ENCODE measurements around the gene GALNT5.

Gene GALNT5

GRCh38 chr2:157231476-157231875, 26.0 kb upstream of the GALNT5 start:
- Mint-ChIP-seq H3K4me1 (no peaks in the 10 kb centered on the region), H3K9me3 (no peaks in the 10 kb centered on the region), H3K27me3 (peaks cover 36% of the 10 kb centered on the region), H3K4me3 (no peak overlapping the region), H3K27ac (ENCODE audit: low read depth) (no peak overlapping the region), H3K36me3 (ENCODE audit: insufficient read depth) (no peaks in the 10 kb centered on the region)
- DNase-seq (ENCODE audit: low spot score in 2 of 2) (no peak), ATAC-seq (replicated peaks; ENCODE audit: extremely low read depth, poor library complexity, severe bottlenecking) (no peak)

- H3K27ac Mint-ChIP-seq (ENCODE audit: low read depth): no peak overlapping the region
- peaks cover 27% of the 10 kb centered on the region for H3K27me3 Mint-ChIP-seq
- no peak overlapping the region for H3K4me3 Mint-ChIP-seq
- ATAC-seq (replicated peaks; ENCODE audit: extremely low read depth, poor library complexity, severe bottlenecking) (no peak), DNase-seq (ENCODE audit: low spot score in 2 of 2) (no peak)
- H3K9me3 Mint-ChIP-seq: no peaks in the 10 kb centered on the region
- no peaks in the 10 kb centered on the region for H3K4me1 Mint-ChIP-seq
- no peaks in the 10 kb centered on the region for H3K36me3 Mint-ChIP-seq (ENCODE audit: insufficient read depth)
Observed at GRCh38 chr2:157233506-157233905, 24.0 kb upstream of the GALNT5 start.

GRCh38 chr2:157236404-157236803, 21.1 kb upstream of the GALNT5 start:
- DNase-seq (ENCODE audit: low spot score in 2 of 2) (no peak), ATAC-seq (replicated peaks; ENCODE audit: extremely low read depth, poor library complexity, severe bottlenecking) (no peak)
- Mint-ChIP-seq H3K4me1 (no peaks in the 10 kb centered on the region), H3K9me3 (no peaks in the 10 kb centered on the region), H3K27me3 (peaks cover 22% of the 10 kb centered on the region), H3K36me3 (ENCODE audit: insufficient read depth) (no peaks in the 10 kb centered on the region), H3K4me3 (no peak overlapping the region), H3K27ac (ENCODE audit: low read depth) (no peak overlapping the region)

DNA sequence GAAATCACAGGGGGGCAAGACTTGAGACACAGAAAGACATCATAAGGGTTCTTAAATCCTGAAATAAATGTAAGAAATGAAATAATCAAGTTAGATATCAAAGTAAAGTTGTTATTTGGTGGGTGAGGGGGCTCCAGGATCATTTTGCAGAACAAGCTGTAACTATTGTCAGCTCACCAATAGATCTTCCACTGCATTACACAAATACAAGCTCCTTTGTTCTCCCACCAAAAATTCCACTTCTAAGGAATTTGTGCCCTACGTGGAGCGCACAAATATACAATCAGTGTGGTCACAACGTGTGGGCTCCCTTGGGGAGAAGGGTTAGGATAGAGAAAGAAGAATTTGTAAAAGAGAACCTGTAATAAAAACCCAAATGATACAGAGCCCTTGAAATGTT, 19.2 kb upstream of the GALNT5 start:
- no peaks in the 10 kb centered on the region for H3K9me3 Mint-ChIP-seq
- peaks cover 5% of the 10 kb centered on the region for H3K27me3 Mint-ChIP-seq
- DNase-seq (ENCODE audit: low spot score in 2 of 2) (no peak), ATAC-seq (replicated peaks; ENCODE audit: extremely low read depth, poor library complexity, severe bottlenecking) (no peak)
- no peak overlapping the region for H3K27ac Mint-ChIP-seq (ENCODE audit: low read depth)
- H3K4me1 Mint-ChIP-seq: no peaks in the 10 kb centered on the region
- no peaks in the 10 kb centered on the region for H3K36me3 Mint-ChIP-seq (ENCODE audit: insufficient read depth)
- no peak overlapping the region for H3K4me3 Mint-ChIP-seq

GRCh38 chr2:157244691-157245090, 12.8 kb upstream of the GALNT5 start:
- DNase-seq (ENCODE audit: low spot score in 2 of 2): no peak
- ATAC-seq (replicated peaks; ENCODE audit: extremely low read depth, poor library complexity, severe bottlenecking): no peak
- no peaks in the 10 kb centered on the region for H3K9me3 Mint-ChIP-seq
- H3K27ac Mint-ChIP-seq (ENCODE audit: low read depth): no peak overlapping the region
- H3K27me3 Mint-ChIP-seq: no peaks in the 10 kb centered on the region
- H3K4me3 Mint-ChIP-seq: no peak overlapping the region
- no peaks in the 10 kb centered on the region for H3K4me1 Mint-ChIP-seq
- H3K36me3 Mint-ChIP-seq (ENCODE audit: insufficient read depth): no peaks in the 10 kb centered on the region

DNA sequence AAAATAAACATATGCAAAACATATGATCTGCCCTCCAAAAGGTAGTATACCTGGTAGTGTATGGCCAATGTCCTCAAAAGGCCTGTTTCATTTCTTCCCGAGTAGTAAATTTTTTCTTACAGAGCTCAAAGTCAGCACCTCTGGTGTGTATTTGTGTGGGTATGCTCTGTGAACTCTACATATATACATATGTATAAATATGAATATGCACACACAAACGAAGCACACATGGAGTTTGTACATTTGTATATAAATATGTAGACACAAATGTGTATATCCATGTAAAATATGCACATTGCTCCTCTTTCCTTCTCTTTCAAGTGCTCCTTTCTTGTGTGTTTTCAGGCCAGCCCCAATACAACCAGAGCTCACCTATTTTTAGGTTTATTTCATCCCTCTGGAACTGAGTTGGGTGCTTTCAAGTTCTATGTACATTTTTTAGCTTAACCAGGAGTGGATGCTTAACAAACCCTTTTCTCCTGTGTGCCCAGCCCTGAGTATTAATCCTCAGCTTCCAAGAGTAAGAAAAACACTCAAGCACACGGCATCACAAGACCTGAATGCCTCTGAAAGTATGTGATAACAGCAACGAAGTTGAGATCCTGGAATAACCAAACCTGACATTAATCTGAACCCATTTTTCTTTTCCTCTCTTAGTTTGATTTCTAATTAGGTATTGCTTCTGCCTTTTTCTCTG, 12.2 kb upstream of the GALNT5 start:
- ATAC-seq (replicated peaks; ENCODE audit: extremely low read depth, poor library complexity, severe bottlenecking) (no peak), DNase-seq (ENCODE audit: low spot score in 2 of 2) (no peak)
- Mint-ChIP-seq H3K36me3 (ENCODE audit: insufficient read depth) (no peaks in the 10 kb centered on the region), H3K27ac (ENCODE audit: low read depth) (no peak overlapping the region), H3K9me3 (no peaks in the 10 kb centered on the region), H3K27me3 (no peaks in the 10 kb centered on the region), H3K4me1 (no peaks in the 10 kb centered on the region), H3K4me3 (no peak overlapping the region)

- Mint-ChIP-seq H3K27me3 (no peaks in the 10 kb centered on the region), H3K4me1 (no peaks in the 10 kb centered on the region), H3K36me3 (ENCODE audit: insufficient read depth) (no peaks in the 10 kb centered on the region), H3K4me3 (no peak overlapping the region), H3K9me3 (no peaks in the 10 kb centered on the region), H3K27ac (ENCODE audit: low read depth) (no peak overlapping the region)
- ATAC-seq (replicated peaks; ENCODE audit: extremely low read depth, poor library complexity, severe bottlenecking) (no peak), DNase-seq (ENCODE audit: low spot score in 2 of 2) (no peak)
Observed at GRCh38 chr2:157245846-157246764, 11.4 kb upstream of the GALNT5 start.

DNA sequence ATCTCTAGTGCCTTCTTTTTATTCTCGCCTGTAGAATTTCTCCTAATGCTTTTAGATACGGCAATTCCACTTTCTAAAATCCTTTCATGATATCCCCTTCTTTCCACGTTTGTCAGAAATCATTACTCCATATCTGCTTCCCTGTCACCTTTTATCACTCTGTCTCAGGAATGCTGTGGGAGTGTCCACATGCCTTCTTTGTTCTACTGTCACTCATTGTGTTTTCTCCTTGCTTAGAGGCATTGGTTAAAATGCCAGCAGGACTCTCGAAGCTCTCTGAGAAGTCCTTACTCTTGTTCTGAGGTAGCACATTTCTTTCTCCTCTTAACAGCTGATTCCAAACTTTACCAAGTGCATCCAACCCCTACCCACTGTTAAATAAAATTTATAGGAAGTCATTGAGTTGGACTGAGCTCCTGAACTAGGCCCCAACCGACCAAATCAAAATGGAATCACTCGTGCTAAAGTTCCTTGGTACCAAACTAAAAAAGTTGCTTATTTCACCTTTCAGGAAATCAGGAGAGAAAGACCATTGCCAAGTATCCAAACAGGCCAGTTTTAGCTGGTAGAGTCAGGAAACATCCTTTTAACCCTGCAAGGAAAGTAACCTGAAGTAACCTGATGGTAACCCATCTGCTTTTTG, 10.6 kb upstream of the GALNT5 start:
- Mint-ChIP-seq H3K9me3 (no peaks in the 10 kb centered on the region), H3K36me3 (ENCODE audit: insufficient read depth) (no peaks in the 10 kb centered on the region), H3K4me3 (no peak overlapping the region), H3K27ac (ENCODE audit: low read depth) (no peak overlapping the region), H3K4me1 (no peaks in the 10 kb centered on the region), H3K27me3 (no peaks in the 10 kb centered on the region)
- ATAC-seq (replicated peaks; ENCODE audit: extremely low read depth, poor library complexity, severe bottlenecking): no peak
- DNase-seq (ENCODE audit: low spot score in 2 of 2): no peak

- H3K4me1 Mint-ChIP-seq: no peaks in the 10 kb centered on the region
- H3K9me3 Mint-ChIP-seq: no peaks in the 10 kb centered on the region
- no peak for DNase-seq (ENCODE audit: low spot score in 2 of 2)
- H3K4me3 Mint-ChIP-seq: no peak overlapping the region
- H3K36me3 Mint-ChIP-seq (ENCODE audit: insufficient read depth): peaks cover 2% of the 10 kb centered on the region
- no peaks in the 10 kb centered on the region for H3K27me3 Mint-ChIP-seq
- ATAC-seq (replicated peaks; ENCODE audit: extremely low read depth, poor library complexity, severe bottlenecking): no peak
- H3K27ac Mint-ChIP-seq (ENCODE audit: low read depth): no peak overlapping the region
Observed at GRCh38 chr2:157250836-157251235, 6.7 kb upstream of the GALNT5 start.

GRCh38 chr2:157251932-157252331, 5.6 kb upstream of the GALNT5 start:
- Mint-ChIP-seq H3K9me3 (no peaks in the 10 kb centered on the region), H3K36me3 (ENCODE audit: insufficient read depth) (peaks cover 2% of the 10 kb centered on the region), H3K27me3 (no peaks in the 10 kb centered on the region), H3K4me3 (no peak overlapping the region), H3K27ac (ENCODE audit: low read depth) (no peak overlapping the region), H3K4me1 (no peaks in the 10 kb centered on the region)
- DNase-seq (ENCODE audit: low spot score in 2 of 2) (no peak), ATAC-seq (replicated peaks; ENCODE audit: extremely low read depth, poor library complexity, severe bottlenecking) (no peak)

DNA sequence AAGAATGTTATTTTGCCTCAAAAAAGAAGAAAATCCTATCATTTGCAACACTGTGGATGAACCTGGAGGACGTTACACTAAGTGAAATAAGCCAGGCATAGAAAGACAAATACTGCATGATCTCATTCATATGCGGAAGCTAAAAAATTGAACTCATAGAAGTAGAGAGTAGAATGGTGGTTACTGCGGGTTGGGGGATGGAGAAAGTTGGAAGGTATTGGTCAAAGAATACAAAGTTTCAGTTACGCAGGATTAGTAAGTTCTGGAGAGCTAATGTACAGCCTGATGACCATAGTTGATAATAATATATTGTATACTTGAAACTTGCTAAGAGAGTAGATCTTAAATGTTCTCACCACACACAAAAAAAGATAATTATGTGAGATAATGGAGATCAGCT, 5.0 kb upstream of the GALNT5 start:
- H3K4me1 Mint-ChIP-seq: no peaks in the 10 kb centered on the region
- no peak overlapping the region for H3K4me3 Mint-ChIP-seq
- no peaks in the 10 kb centered on the region for H3K27me3 Mint-ChIP-seq
- H3K36me3 Mint-ChIP-seq (ENCODE audit: insufficient read depth): peaks cover 2% of the 10 kb centered on the region
- H3K9me3 Mint-ChIP-seq: no peaks in the 10 kb centered on the region
- no peak overlapping the region for H3K27ac Mint-ChIP-seq (ENCODE audit: low read depth)
- ATAC-seq (replicated peaks; ENCODE audit: extremely low read depth, poor library complexity, severe bottlenecking) (no peak), DNase-seq (ENCODE audit: low spot score in 2 of 2) (no peak)

DNA sequence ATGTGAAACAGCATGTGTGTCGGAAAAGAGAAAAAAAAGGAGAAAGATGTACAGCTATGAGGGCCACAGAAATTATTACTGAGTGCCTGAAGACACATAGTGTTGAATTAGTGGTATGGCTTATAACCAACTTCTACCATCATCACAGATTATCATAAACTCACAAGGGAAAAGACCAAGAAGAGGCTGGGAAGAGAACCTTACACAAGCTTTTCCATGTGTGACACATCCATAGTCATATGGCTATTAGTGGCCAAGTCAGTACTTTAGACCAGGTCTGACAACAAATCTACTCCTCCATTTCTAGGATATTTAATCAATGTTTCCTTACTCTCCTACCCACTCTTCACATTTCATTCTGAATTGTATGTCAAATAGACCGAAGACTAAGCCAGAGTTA, 3.5 kb upstream of the GALNT5 start:
- Mint-ChIP-seq H3K36me3 (ENCODE audit: insufficient read depth) (peaks cover 2% of the 10 kb centered on the region), H3K27ac (ENCODE audit: low read depth) (no peak overlapping the region), H3K4me3 (no peak overlapping the region), H3K27me3 (no peaks in the 10 kb centered on the region), H3K4me1 (no peaks in the 10 kb centered on the region), H3K9me3 (no peaks in the 10 kb centered on the region)
- no peak for ATAC-seq (replicated peaks; ENCODE audit: extremely low read depth, poor library complexity, severe bottlenecking)
- no peak for DNase-seq (ENCODE audit: low spot score in 2 of 2)

GRCh38 chr2:157255746-157256145, 1.8 kb upstream of the GALNT5 start:
- Mint-ChIP-seq H3K4me3 (no peak overlapping the region), H3K9me3 (no peaks in the 10 kb centered on the region), H3K27ac (ENCODE audit: low read depth) (no peak overlapping the region), H3K27me3 (no peaks in the 10 kb centered on the region), H3K4me1 (peaks cover 3% of the 10 kb centered on the region), H3K36me3 (ENCODE audit: insufficient read depth) (peaks cover 2% of the 10 kb centered on the region)
- DNase-seq (ENCODE audit: low spot score in 2 of 2) (no peak), ATAC-seq (replicated peaks; ENCODE audit: extremely low read depth, poor library complexity, severe bottlenecking) (no peak)

Measured in central memory CD8-positive, alpha-beta T cell (primary cell).